ENCODE results near the gene BBS7.

GRCh38 chr4:121875652-121876051 lies 5.4 kb upstream of the BBS7 start:
- TF ChIP-seq EP300 (IDR thresholded peaks at IDR 0.05), result no peak
- no peak for TF ChIP-seq CTCF (IDR thresholded peaks at IDR 0.05)
- no peak for TF ChIP-seq POLR2AphosphoS5 (IDR thresholded peaks at IDR 0.05)
